Hepatocyte (in vitro differentiated cells): ENCODE measurements around the gene KIAA1210. TPM values are rescaled to one million over a fixed set of nuclear protein-coding genes. Genes with fewer than 3 reads are reported as not detected.

Experiments used
- DNase-seq: peaks from one replicate; pipeline ENCODE4 v3.0.0-alpha.2; 2016; ENCODE audit warnings: low spot score
- H2AFZ ChIP-seq: fragments of 200-600 bp; sonication (generic); 2 replicates; pipeline ENCODE4 v1.6.0; 2016; ENCODE audit warnings: antibody characterized with exemption, mild to moderate bottlenecking
- H3K27ac ChIP-seq: fragments of 200-600 bp; sonication (generic); 2 replicates; pipeline ENCODE4 v1.5.1; 2016; ENCODE audit warnings: mild to moderate bottlenecking
- H3K27me3 ChIP-seq: fragments of 200-600 bp; sonication (generic); 2 replicates; pipeline ENCODE4 v1.6.1; 2016
- H3K36me3 ChIP-seq: fragments of 200-600 bp; sonication (generic); replicated peaks from 2 replicates; pipeline ENCODE4 v1.5.1; 2016; ENCODE audit warnings: low read depth; ENCODE audit not compliant: insufficient read depth
- H3K4me1 ChIP-seq: fragments of 200-600 bp; sonication (generic); 2 replicates; pipeline ENCODE4 v1.5.1; 2016; ENCODE audit warnings: mild to moderate bottlenecking, moderate library complexity; ENCODE audit not compliant: insufficient read depth
- H3K4me2 ChIP-seq: fragments of 200-600 bp; sonication (generic); 2 replicates; pipeline ENCODE4 v1.6.0; 2016
- H3K4me3 ChIP-seq: fragments of 200-600 bp; sonication (generic); 2 replicates; pipeline ENCODE4 v1.5.1; 2016; ENCODE audit warnings: mild to moderate bottlenecking
- H3K79me2 ChIP-seq: fragments of 200-600 bp; sonication (generic); 2 replicates; pipeline ENCODE4 v1.6.0; 2017; ENCODE audit warnings: mild to moderate bottlenecking
- H3K9me2 ChIP-seq: fragments of 200-600 bp; sonication (generic); replicated peaks from 2 replicates; pipeline ENCODE4 v1.6.0; 2017; ENCODE audit warnings: mild to moderate bottlenecking; ENCODE audit not compliant: insufficient read depth
- H3K9me3 ChIP-seq: fragments of 200-600 bp; sonication (generic); 2 replicates; pipeline ENCODE4 v1.5.1; 2016; ENCODE audit warnings: low read depth, mild to moderate bottlenecking
- H4K20me1 ChIP-seq: fragments of 200-600 bp; sonication (generic); 2 replicates; pipeline ENCODE4 v1.6.0; 2016; ENCODE audit warnings: mild to moderate bottlenecking; ENCODE audit not compliant: insufficient read depth, poor library complexity, severe bottlenecking
- CTCF ChIP-seq: fragments of 200-600 bp; sonication (generic); IDR thresholded peaks from 2 replicates; pipeline ENCODE4 v1.5.1; 2016; ENCODE audit warnings: antibody characterized with exemption, mild to moderate bottlenecking; ENCODE audit not compliant: poor library complexity
- EZH2 ChIP-seq: fragments of 200-600 bp; sonication (generic); IDR thresholded peaks from 2 replicates; pipeline ENCODE4 v1.6.1; 2016; ENCODE audit warnings: antibody characterized with exemption, mild to moderate bottlenecking, borderline replicate concordance
- EZH2phosphoT487 ChIP-seq: fragments of 200-600 bp; sonication (generic); IDR thresholded peaks from one replicate; pipeline ENCODE4 v1.6.1; 2018; ENCODE audit warnings: antibody characterized with exemption, mild to moderate bottlenecking, low read depth, moderate library complexity; ENCODE audit not compliant: unreplicated experiment, severe bottlenecking
- WGBS: methylation state at CpG from one replicate; pipeline ENCODE4 v1.1.6; 2016; ENCODE audit warnings: low lambda C conversion rate; ENCODE audit errors: missing lambda C conversion rate; 5-methylcytosine and 5-hydroxymethylcytosine counted together
- polyA plus RNA-seq: library from polyadenylated mRNA; unstranded; fragments of >200 nt; fragmentation: Nextera tagmentation; extraction: Ambion mirVana; gene quantifications from 2 replicates; pipeline ENCODE4 v1.2.1, GENCODE V29; 2016
- total RNA-seq: library from RNA; depleted of rRNA; stranded (reverse); fragments of >200 nt; gene quantifications from 2 replicates; pipeline ENCODE4 v1.2.3, GENCODE V29; 2014

The KIAA1210 gene
- total and polyA plus RNA-seq, 2 experiments from 2014 or later, result 0.03 TPM; not detected in 1

- H3K4me1 ChIP-seq, result no peaks in the 10 kb centered on the region
- H3K79me2 ChIP-seq, result no peaks in the 10 kb centered on the region
- TF ChIP-seq CTCF (no peak), EZH2 (no peak), EZH2phosphoT487 (no peak)
- DNase-seq, result no peak
- no peaks in the 10 kb centered on the region for H3K27me3 ChIP-seq
- no peaks in the 10 kb centered on the region for H3K36me3 ChIP-seq
- H4K20me1 ChIP-seq, result no peaks in the 10 kb centered on the region
- no peaks in the 10 kb centered on the region for H3K9me3 ChIP-seq
- H3K27ac ChIP-seq, result no peak overlapping the region
- WGBS, result 59% methylated on average over 1 of the region's 1 CpG
- H3K4me3 ChIP-seq, result no peak overlapping the region
- no peak overlapping the region for H3K4me2 ChIP-seq
- no peak overlapping the region for H2AFZ ChIP-seq
- no peaks in the 10 kb centered on the region for H3K9me2 ChIP-seq
Observed at GRCh38 chrX:119082278-119082677, 45.3 kb downstream of the KIAA1210 start.

- H2AFZ ChIP-seq, result no peak overlapping the region
- H3K27ac ChIP-seq, result no peak overlapping the region
- no peak for DNase-seq
- no peaks in the 10 kb centered on the region for H3K27me3 ChIP-seq
- no peaks in the 10 kb centered on the region for H3K79me2 ChIP-seq
- no peaks in the 10 kb centered on the region for H3K9me3 ChIP-seq
- H3K4me2 ChIP-seq, result no peak overlapping the region
- no peaks in the 10 kb centered on the region for H4K20me1 ChIP-seq
- no peaks in the 10 kb centered on the region for H3K9me2 ChIP-seq
- H3K36me3 ChIP-seq, result no peaks in the 10 kb centered on the region
- no peak for TF ChIP-seq EZH2phosphoT487
- no peak for TF ChIP-seq EZH2
- no peak for TF ChIP-seq CTCF
- no peak overlapping the region for H3K4me3 ChIP-seq
- no peaks in the 10 kb centered on the region for H3K4me1 ChIP-seq
- WGBS, result 68% methylated on average over 3 of the region's 3 CpGs
Observed at GRCh38 chrX:119075270-119076025, 52.2 kb downstream of the KIAA1210 start.

- H3K4me3 ChIP-seq, result no peak overlapping the region
- no peaks in the 10 kb centered on the region for H3K36me3 ChIP-seq
- H3K79me2 ChIP-seq, result no peaks in the 10 kb centered on the region
- no peak overlapping the region for H2AFZ ChIP-seq
- TF ChIP-seq CTCF (no peak), EZH2phosphoT487 (no peak), EZH2 (no peak)
- H3K4me1 ChIP-seq, result no peaks in the 10 kb centered on the region
- H3K27me3 ChIP-seq, result no peaks in the 10 kb centered on the region
- H3K27ac ChIP-seq, result no peak overlapping the region
- H3K4me2 ChIP-seq, result no peak overlapping the region
- H3K9me3 ChIP-seq, result no peaks in the 10 kb centered on the region
- H4K20me1 ChIP-seq, result no peaks in the 10 kb centered on the region
- 96% methylated on average over 18 of the region's 19 CpGs for WGBS
- no peak for DNase-seq
- no peaks in the 10 kb centered on the region for H3K9me2 ChIP-seq
Observed at GRCh38 chrX:119073911-119074310, 53.7 kb downstream of the KIAA1210 start.
